Stimulated activated CD4-positive, alpha-beta T cell treated with anti-CD3 and anti-CD28 coated beads, Interleukin-1b, Interleukin-23, amount 100 ng/mL, for 24 hours (primary cell): ENCODE data around the gene POLR2A.

Experiments
- DNase-seq, 4 experiments: peaks; one replicate each; pipeline ENCODE4 v3.0.0-alpha.2; 2020; ENCODE audit warnings: low read depth in 4 of 4, low spot score in 1 of 4

Gene POLR2A

DNA sequence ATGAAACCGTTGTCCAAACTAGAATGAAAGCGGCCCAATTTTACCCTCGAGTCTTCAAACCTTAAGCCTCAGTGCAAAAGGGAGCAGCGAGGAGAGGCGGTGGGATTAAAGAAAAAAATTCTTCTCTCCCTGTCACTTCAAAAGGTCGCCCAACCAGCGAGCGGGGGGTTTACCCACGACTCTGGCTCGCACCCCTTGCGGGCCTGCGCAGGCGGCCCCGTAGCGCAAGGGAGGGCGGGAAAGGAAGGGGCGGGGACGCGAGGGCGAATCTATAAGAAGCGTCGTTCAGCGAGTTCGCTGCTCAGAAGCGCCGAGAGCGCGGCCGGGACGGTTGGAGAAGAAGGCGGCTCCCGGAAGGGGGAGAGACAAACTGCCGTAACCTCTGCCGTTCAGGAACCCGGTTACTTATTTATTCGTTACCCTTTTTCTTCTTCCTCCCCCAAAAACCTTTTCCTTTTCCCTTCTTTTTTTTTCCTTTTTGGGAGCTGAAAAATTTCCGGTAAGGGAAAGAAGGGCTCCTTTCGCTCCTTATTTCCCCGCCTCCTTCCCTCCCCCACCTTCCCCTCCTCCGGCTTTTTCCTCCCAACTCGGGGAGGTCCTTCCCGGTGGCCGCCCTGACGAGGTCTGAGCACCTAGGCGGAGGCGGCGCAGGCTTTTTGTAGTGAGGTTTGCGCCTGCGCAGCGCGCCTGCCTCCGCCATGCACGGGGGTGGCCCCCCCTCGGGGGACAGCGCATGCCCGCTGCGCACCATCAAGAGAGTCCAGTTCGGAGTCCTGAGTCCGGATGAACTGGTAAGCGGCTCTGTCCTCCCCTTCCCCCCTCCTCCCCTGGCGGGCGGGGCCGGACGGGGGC lies at the start of gene POLR2A:
POLR2A (plus strand) TSS at position 300 of the 852 bp plus-strand sequence.
- DNase-seq = peak; percentile 95 to 98 (median 95)

DNA sequence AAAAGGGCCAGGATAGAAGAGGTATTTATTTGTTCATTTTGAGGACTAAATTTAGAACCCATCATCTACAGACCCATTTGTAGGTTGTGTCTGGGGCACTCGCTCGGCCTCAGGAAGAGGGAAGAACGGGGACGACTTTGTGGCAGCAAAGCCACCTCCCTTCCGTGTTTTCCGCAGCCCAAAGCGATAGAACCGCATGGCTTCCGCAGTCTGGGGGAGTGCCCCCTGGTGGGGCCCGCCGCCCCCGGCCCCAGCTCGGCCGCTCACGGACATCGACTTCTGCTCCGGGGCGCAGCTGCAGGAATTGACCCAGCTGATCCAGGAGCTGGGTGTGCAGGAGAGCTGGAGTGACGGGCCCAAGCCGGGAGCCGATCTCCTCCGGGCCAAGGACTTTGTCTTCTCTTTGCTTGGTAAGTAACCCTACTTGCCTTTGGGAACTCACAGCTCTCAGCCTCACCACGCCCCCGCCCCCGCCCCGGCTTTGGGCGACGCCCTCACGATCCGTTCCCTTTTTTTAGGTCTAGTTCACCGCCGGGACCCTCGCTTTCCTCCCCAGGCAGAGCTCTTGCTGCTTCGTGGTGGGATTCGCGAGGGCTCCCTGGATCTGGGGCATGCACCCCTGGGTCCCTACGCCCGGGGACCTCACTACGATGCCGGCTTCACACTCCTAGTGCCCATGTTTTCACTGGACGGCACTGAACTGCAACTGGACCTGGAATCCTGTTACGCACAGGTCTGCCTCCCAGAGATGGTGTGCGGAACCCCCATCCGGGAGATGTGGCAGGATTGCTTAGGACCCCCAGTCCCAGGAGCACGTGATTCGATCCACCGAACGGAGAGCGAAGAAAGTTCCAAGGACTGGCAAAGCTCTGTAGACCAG lies 48.2 kb upstream of the POLR2A start:
- peak in 2 of 4 experiments; percentile 32 to 48 for DNase-seq

DNA sequence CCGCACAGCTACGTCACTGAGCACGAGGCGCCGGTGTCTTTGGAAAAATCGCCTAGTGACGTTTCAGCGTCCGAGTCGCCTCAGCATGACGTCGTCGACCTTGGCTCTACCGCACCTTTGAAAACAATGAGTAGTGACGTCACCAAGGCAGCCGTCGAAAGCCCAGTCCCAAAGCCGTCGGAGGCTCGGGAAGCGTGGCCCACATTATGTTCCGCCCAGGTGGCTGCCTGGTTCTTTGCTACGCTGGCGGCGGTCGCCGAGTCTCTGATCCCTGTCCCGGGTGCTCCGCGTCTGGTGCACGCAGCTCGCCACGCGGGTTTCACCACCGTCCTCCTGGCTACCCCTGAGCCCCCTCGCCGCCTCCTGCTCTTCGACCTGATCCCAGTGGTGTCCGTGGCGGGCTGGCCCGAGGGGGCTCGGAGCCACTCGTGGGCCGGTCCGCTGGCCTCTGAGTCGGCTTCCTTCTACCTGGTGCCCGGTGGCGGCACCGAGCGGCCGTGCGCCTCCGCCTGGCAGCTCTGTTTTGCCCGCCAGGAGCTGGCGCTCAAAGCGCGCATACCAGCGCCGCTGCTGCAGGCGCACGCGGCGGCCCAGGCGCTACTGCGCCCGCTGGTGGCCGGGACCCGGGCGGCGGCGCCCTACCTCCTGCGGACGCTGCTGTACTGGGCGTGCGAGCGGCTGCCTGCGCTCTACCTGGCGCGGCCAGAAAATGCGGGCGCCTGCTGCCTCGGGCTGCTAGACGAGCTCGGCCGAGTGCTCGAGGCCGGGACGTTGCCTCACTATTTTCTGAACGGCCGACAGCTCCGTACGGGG lies 47.4 kb upstream of the POLR2A start:
- peak; percentile 42 to 76 (median 56) for DNase-seq

- no peak for DNase-seq
Observed at GRCh38 chr17:7437369-7437863, 46.8 kb upstream of the POLR2A start.

- DNase-seq = peak in 3 of 4 experiments; percentile 37 to 73 (median 49)
Observed at GRCh38 chr17:7437950-7438614, 46.1 kb upstream of the POLR2A start.

- DNase-seq = no peak
Observed at GRCh38 chr17:7438656-7439460, 45.3 kb upstream of the POLR2A start.

DNA sequence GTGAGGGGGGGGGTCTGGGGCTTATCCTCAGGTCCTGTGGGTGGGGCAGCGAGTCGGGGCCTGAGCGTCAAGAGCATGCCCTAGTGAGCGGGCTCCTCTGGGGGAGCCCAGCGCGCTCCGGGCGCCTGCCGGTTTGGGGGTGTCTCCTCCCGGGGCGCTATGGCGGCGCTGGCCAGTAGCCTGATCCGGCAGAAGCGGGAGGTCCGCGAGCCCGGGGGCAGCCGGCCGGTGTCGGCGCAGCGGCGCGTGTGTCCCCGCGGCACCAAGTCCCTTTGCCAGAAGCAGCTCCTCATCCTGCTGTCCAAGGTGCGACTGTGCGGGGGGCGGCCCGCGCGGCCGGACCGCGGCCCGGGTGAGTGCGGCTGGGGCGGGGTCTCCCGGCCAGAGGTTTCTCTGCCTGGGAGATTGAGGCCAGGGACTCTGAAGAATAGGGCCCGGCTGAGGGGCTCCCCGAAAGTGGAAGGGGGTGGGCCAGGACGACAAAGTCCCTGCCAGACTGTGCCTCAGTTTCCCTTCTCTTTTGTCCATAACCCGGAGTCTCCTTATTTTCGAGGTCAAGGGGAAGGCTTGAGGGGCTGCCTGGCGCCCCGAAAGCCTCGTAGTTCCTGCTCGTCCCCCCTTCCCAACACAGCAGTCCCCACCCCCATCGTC lies 44.6 kb upstream of the POLR2A start, which contains the start of gene FGF11:
FGF11 (plus strand) TSS at position 51 of the 651 bp plus-strand sequence; CDS start at position 160, 109 bp downstream.
- no peak for DNase-seq

DNA sequence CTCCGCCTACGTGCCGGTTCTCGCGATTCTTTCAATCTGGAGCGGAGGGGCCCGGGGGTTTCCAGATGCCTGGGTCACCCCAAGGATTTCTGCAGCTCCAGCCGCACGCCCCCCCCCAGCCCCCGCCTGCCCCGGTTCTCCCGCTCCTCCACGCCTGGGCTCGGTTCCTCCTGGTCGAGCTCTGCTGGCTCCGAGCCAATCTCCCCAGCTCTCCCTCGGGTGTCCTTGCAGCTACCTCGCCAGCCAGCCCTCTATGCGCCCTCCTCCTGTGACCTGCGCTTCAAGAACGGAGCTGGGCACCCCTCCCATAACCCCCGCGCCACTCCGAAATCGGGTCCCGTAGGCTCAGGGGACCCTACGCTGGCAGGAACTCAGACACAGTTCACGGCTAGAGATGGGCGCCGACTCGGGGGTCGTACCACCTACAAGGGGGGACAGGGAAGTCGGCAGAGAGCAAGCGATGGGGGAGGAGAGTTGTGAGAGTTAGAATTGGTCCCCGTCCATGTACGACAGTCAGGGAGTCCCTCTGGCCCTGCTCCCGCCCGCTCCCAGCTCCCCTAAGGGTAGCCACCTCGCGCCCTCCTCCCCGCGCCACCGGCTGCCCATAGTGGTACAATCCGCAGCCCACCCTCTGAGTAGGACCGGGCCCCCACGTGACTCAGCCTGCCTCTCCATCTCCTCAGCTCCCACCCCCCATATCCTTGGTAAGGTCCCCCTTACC lies 43.9 kb upstream of the POLR2A start:
- peak in 1 of 4 experiments; percentile 51 for DNase-seq

GRCh38 chr17:7440834-7441195 lies 43.4 kb upstream of the POLR2A start:
- DNase-seq = no peak

DNA sequence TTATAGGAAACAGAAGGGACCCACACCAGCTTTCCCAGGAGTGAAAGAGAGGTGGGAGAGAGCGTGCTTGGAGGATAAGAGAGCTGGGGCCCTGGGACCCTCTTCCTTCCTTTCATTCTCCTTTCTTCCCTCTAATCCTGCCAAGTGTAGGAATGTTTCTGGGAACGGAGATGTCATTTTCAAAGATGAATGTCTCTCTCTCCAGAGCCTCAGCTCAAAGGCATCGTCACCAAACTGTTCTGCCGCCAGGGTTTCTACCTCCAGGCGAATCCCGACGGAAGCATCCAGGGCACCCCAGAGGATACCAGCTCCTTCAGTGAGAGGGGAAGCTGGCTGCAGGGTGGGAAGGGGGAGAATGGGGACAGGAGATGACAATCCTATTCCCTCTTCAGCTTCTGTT lies 42.9 kb upstream of the POLR2A start:
- DNase-seq = no peak

GRCh38 chr17:7442142-7442541 lies 42.0 kb upstream of the POLR2A start:
- no peak for DNase-seq

- no peak for DNase-seq
Observed at GRCh38 chr17:7443499-7444485, 40.4 kb upstream of the POLR2A start.

DNA sequence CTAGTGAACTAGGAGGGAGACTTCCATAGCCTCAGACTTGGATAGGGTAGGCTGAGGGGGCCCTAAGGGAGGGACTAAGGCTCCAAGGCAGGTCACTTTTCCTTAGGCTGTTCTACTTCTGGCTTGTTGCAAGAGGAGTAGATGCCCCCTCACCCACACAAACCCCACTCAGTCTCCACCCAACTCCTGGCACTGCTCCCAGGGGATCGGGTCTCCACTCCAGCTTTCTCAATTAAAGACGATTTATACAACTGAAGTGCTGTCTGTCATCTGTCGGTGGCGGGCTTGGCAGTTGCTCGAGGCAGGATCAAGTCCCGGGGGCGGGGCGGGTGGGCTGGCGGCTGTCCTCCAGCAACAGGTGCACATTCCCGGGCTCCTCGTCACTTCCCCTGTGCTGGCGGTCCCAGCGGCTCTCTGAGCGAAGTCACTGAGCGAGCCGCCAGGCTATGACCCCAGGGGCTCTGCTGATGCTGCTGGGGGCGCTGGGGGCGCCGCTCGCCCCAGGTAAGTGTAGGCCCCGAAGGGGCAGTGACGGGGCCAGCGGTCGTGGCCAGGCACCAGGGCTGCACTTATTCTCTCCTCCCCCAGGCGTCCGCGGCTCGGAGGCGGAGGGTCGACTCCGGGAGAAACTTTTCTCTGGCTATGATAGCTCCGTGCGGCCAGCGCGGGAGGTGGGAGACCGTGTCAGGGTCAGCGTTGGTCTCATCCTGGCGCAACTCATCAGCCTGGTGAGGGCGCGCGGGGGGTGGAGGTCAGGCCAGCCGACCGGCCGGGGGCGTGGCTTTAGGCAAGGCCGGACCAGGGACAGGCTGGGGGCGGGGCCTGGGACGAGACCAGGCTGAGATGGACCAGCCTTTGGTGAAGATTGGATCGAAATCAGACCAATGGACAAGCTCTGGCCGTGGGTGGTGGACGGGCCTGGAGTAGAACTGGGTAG lies 39.2 kb upstream of the POLR2A start, which contains the start of gene CHRNB1:
CHRNB1 (plus strand) TSS at position 380 of the 937 bp plus-strand sequence; CDS start at position 447, 67 bp downstream.
- no peak for DNase-seq

DNA sequence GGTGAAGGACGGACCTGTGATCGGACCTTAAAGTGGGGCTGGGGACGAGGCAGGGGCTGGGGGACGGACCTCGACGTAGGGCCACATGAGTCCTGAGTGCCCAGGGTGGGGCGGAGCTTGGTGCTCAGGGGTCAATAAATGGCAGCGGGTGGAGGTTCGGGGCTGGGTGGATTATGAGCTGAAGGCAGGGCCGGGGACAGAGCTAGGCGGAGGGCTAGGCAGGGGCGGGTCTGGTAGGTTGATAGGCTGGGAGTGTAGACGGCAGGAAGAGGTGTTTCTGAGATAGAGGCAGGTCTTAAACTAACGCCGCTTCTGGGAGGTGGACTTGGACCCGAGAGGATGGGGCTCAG lies 38.6 kb upstream of the POLR2A start:
- no peak for DNase-seq

- DNase-seq = no peak
Observed at GRCh38 chr17:7448461-7448860, 35.7 kb upstream of the POLR2A start.

- DNase-seq = no peak
Observed at GRCh38 chr17:7459961-7460545, 24.1 kb upstream of the POLR2A start.
